Measurements from ENCODE around the gene ATP6V1F.

GRCh38 chr7:128858380-128859231, 4.0 kb upstream of the ATP6V1F start:
- TF ChIP-seq, protein P1, sequence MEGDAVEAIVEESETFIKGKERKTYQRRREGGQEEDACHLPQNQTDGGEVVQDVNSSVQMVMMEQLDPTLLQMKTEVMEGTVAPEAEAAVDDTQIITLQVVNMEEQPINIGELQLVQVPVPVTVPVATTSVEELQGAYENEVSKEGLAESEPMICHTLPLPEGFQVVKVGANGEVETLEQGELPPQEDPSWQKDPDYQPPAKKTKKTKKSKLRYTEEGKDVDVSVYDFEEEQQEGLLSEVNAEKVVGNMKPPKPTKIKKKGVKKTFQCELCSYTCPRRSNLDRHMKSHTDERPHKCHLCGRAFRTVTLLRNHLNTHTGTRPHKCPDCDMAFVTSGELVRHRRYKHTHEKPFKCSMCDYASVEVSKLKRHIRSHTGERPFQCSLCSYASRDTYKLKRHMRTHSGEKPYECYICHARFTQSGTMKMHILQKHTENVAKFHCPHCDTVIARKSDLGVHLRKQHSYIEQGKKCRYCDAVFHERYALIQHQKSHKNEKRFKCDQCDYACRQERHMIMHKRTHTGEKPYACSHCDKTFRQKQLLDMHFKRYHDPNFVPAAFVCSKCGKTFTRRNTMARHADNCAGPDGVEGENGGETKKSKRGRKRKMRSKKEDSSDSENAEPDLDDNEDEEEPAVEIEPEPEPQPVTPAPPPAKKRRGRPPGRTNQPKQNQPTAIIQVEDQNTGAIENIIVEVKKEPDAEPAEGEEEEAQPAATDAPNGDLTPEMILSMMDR (IDR thresholded peaks at IDR 0.05), result no peak
- TF ChIP-seq EP300 (IDR thresholded peaks at IDR 0.05), result no peak
- TF ChIP-seq POLR2A (IDR thresholded peaks at IDR 0.05), result no peak
- no peak for TF ChIP-seq POLR2AphosphoS5 (IDR thresholded peaks at IDR 0.05)

All from gastroesophageal sphincter (tissue), 3 donors.